HL-60 (cell line): Measurements from ENCODE around the gene SCG2.

Experiments used
- POLR2AphosphoS5 ChIP-seq: IDR thresholded peaks from 2 replicates; pipeline ENCODE4 v1.6.1; 2012; ENCODE audit warnings: low read depth
- TF ChIP-seq, protein P1 (sequence below): IDR thresholded peaks from 2 replicates; pipeline ENCODE4 v1.6.1; 2012; ENCODE audit warnings: low read depth; ENCODE audit not compliant: insufficient replicate concordance
- TF ChIP-seq, protein P2 (sequence below): IDR thresholded peaks from one replicate; pipeline ENCODE4 v1.5.1; 2011; ENCODE audit warnings: low read length, control low read depth, inconsistent platforms; ENCODE audit not compliant: insufficient read depth

DNA sequence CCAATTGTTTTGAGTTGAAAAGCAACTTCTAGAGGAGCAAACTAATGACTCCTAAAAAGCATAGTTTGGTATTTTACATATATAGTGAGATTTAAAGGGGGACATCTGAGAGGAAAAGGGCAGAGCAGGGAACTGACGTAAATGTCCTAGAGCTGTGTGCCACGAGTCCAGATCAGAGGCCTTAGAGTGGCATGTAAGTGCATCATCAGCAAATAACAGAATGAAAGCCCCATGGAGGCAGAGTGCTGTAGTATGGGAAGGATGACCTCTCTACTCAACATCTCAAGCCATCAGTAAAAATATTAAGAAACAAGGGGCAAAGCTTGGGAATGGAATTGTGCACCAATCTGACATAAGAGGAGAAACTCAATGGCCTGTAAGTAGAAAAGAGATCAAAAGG is 31.4 kb downstream of the SCG2 start:
- TF ChIP-seq, protein P1, sequence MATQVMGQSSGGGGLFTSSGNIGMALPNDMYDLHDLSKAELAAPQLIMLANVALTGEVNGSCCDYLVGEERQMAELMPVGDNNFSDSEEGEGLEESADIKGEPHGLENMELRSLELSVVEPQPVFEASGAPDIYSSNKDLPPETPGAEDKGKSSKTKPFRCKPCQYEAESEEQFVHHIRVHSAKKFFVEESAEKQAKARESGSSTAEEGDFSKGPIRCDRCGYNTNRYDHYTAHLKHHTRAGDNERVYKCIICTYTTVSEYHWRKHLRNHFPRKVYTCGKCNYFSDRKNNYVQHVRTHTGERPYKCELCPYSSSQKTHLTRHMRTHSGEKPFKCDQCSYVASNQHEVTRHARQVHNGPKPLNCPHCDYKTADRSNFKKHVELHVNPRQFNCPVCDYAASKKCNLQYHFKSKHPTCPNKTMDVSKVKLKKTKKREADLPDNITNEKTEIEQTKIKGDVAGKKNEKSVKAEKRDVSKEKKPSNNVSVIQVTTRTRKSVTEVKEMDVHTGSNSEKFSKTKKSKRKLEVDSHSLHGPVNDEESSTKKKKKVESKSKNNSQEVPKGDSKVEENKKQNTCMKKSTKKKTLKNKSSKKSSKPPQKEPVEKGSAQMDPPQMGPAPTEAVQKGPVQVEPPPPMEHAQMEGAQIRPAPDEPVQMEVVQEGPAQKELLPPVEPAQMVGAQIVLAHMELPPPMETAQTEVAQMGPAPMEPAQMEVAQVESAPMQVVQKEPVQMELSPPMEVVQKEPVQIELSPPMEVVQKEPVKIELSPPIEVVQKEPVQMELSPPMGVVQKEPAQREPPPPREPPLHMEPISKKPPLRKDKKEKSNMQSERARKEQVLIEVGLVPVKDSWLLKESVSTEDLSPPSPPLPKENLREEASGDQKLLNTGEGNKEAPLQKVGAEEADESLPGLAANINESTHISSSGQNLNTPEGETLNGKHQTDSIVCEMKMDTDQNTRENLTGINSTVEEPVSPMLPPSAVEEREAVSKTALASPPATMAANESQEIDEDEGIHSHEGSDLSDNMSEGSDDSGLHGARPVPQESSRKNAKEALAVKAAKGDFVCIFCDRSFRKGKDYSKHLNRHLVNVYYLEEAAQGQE: no peak
- no peak for TF ChIP-seq POLR2AphosphoS5
- TF ChIP-seq, protein P2, sequence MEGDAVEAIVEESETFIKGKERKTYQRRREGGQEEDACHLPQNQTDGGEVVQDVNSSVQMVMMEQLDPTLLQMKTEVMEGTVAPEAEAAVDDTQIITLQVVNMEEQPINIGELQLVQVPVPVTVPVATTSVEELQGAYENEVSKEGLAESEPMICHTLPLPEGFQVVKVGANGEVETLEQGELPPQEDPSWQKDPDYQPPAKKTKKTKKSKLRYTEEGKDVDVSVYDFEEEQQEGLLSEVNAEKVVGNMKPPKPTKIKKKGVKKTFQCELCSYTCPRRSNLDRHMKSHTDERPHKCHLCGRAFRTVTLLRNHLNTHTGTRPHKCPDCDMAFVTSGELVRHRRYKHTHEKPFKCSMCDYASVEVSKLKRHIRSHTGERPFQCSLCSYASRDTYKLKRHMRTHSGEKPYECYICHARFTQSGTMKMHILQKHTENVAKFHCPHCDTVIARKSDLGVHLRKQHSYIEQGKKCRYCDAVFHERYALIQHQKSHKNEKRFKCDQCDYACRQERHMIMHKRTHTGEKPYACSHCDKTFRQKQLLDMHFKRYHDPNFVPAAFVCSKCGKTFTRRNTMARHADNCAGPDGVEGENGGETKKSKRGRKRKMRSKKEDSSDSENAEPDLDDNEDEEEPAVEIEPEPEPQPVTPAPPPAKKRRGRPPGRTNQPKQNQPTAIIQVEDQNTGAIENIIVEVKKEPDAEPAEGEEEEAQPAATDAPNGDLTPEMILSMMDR: no peak
